Measurements from ENCODE around the gene DYNC1LI2. TPM values are rescaled to one million over a fixed set of nuclear protein-coding genes. Genes with fewer than 3 reads are reported as not detected.

DYNC1LI2 gene
- total RNA-seq, 1 donor from 2014 or later: 104 TPM

DNA sequence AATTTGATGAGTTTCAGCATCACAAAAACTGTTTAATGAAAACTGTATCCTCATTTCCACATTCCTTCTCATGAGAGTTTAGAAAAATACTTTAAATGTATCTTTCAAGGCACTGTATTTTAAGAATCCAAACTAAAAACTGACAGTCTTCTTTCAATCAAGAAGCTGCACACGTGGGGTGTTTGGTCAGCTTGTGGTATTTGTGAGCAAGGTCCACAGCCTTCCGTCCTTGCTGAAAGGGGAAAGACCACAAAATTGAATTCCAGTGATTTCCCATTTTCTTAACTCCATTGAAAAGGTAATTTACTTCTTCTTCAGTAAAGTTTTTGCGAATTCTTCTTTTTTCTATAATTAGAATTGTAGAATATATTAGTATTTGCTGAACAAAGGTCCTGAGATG is 3.4 kb upstream of the DYNC1LI2 start:
- H3K36me3 ChIP-seq: peaks cover under 1% of the 10 kb centered on the region
- no peak overlapping the region for H3K27ac ChIP-seq
- H3K4me2 ChIP-seq: no peak overlapping the region
- no peak overlapping the region for H2AFZ ChIP-seq (replicated peaks)
- DNase-seq (ENCODE audit: low spot score): no peak
- H3K4me1 ChIP-seq: peaks cover 7% of the 10 kb centered on the region
- H3K4me3 ChIP-seq: no peak overlapping the region
- H3K4me1 Mint-ChIP-seq: peaks cover 10% of the 10 kb centered on the region
- H3K36me3 Mint-ChIP-seq: peaks cover 6% of the 10 kb centered on the region
- TF ChIP-seq EZH2phosphoT487 (IDR thresholded peaks at IDR 0.05): no peak
- TF ChIP-seq EZH2 (IDR thresholded peaks at IDR 0.05): no peak
- TF ChIP-seq CTCF (IDR thresholded peaks at IDR 0.05): no peak
- H3F3A ChIP-seq (ENCODE audit: low read depth): peaks cover 8% of the 10 kb centered on the region
- peaks cover 18% of the 10 kb centered on the region for H3K27me3 ChIP-seq
- no peak overlapping the region for H3K27ac Mint-ChIP-seq
- peaks cover 4% of the 10 kb centered on the region for H3K27me3 Mint-ChIP-seq (ENCODE audit: insufficient read depth, low read depth)
- peaks cover 12% of the 10 kb centered on the region for H4K20me1 ChIP-seq (ENCODE audit: low read depth)
- no peak overlapping the region for H3K4me3 Mint-ChIP-seq
- peaks cover 17% of the 10 kb centered on the region for H3K79me2 ChIP-seq (ENCODE audit: low read depth)
- no peaks in the 10 kb centered on the region for H3K9me3 ChIP-seq (ENCODE audit: low read depth)
- H3K9me3 Mint-ChIP-seq: no peaks in the 10 kb centered on the region
- H3K9ac ChIP-seq: no peak overlapping the region

DNA sequence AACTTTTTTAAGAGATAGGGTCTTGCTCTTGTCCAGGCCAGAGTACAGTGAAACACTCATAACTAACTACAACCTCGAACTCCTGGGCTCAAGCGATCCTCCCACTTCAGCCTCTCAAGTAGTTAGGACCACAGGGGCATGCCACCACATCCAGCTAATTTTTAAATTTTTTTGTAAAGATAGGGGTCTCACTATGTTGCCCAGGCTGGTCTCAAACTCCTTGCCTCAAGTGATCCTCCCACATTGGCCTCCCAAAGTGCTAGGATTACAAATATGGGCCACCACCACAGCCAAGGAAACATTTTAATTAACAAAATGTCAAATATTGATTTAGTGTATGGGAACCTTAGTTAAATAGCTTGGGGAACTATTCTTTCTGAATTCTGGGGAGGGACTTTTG is 2.8 kb upstream of the DYNC1LI2 start:
- Mint-ChIP-seq H3K27me3 (ENCODE audit: insufficient read depth, low read depth) (peaks cover 4% of the 10 kb centered on the region), H3K4me3 (peak overlapping the region; percentile 31), H3K4me1 (peaks cover 16% of the 10 kb centered on the region), H3K27ac (no peak overlapping the region), H3K9me3 (no peaks in the 10 kb centered on the region), H3K36me3 (peaks cover 10% of the 10 kb centered on the region)
- TF ChIP-seq EZH2phosphoT487 (IDR thresholded peaks at IDR 0.05): no peak
- no peak for TF ChIP-seq CTCF (IDR thresholded peaks at IDR 0.05)
- TF ChIP-seq EZH2 (IDR thresholded peaks at IDR 0.05): no peak
- no peak overlapping the region for H3K4me2 ChIP-seq
- no peak overlapping the region for H3K4me3 ChIP-seq
- peaks cover 23% of the 10 kb centered on the region for H3K79me2 ChIP-seq (ENCODE audit: low read depth)
- peaks cover 18% of the 10 kb centered on the region for H3K27me3 ChIP-seq
- H2AFZ ChIP-seq (replicated peaks): no peak overlapping the region
- DNase-seq (ENCODE audit: low spot score): no peak
- H3K36me3 ChIP-seq: peaks cover 6% of the 10 kb centered on the region
- no peak overlapping the region for H3K9ac ChIP-seq
- peaks cover 12% of the 10 kb centered on the region for H3K4me1 ChIP-seq
- H3F3A ChIP-seq (ENCODE audit: low read depth): peaks cover 8% of the 10 kb centered on the region
- no peaks in the 10 kb centered on the region for H3K9me3 ChIP-seq (ENCODE audit: low read depth)
- peaks cover 18% of the 10 kb centered on the region for H4K20me1 ChIP-seq (ENCODE audit: low read depth)
- no peak overlapping the region for H3K27ac ChIP-seq

GRCh38 chr16:66752958-66753357 is 1.5 kb upstream of the DYNC1LI2 start:
- Histone ChIP-seq H2AFZ (replicated peaks) (no peak overlapping the region), H3K36me3 (peaks cover 13% of the 10 kb centered on the region), H3K4me1 (peaks cover 12% of the 10 kb centered on the region), H4K20me1 (ENCODE audit: low read depth) (peaks cover 31% of the 10 kb centered on the region), H3K9me3 (ENCODE audit: low read depth) (no peaks in the 10 kb centered on the region), H3F3A (ENCODE audit: low read depth) (peaks cover 8% of the 10 kb centered on the region), H3K9ac (no peak overlapping the region), H3K4me3 (no peak overlapping the region), H3K4me2 (no peak overlapping the region), H3K27me3 (peaks cover 18% of the 10 kb centered on the region), H3K27ac (no peak overlapping the region), H3K79me2 (ENCODE audit: low read depth) (peaks cover 36% of the 10 kb centered on the region)
- H3K4me3 Mint-ChIP-seq: no peak overlapping the region
- H3K4me1 Mint-ChIP-seq: peaks cover 19% of the 10 kb centered on the region
- peaks cover 4% of the 10 kb centered on the region for H3K27me3 Mint-ChIP-seq (ENCODE audit: insufficient read depth, low read depth)
- no peak overlapping the region for H3K27ac Mint-ChIP-seq
- no peaks in the 10 kb centered on the region for H3K9me3 Mint-ChIP-seq
- DNase-seq (ENCODE audit: low spot score): no peak
- peaks cover 20% of the 10 kb centered on the region for H3K36me3 Mint-ChIP-seq
- no peak for TF ChIP-seq EZH2 (IDR thresholded peaks at IDR 0.05)
- TF ChIP-seq CTCF (IDR thresholded peaks at IDR 0.05): no peak
- no peak for TF ChIP-seq EZH2phosphoT487 (IDR thresholded peaks at IDR 0.05)
